ENCODE measurements around the gene PPP2R2D. TPM values are rescaled to one million over a fixed set of nuclear protein-coding genes. Genes with fewer than 3 reads are reported as not detected.

PPP2R2D gene
- total RNA-seq, 1 experiment from 2014 or later: 41.0 TPM

GRCh38 chr10:131944976-131945695, 44.3 kb downstream of the PPP2R2D start:
- no peak for TF ChIP-seq POLR2AphosphoS5 (IDR thresholded peaks at IDR 0.05; ENCODE audit: low read depth, low read length)
- TF ChIP-seq TCF7L2 (IDR thresholded peaks at IDR 0.05; ENCODE audit: low read depth, low read length): no peak
- POLR2A ChIA-PET: no interaction called here
- no peak for DNase-seq (ENCODE audit: low read depth, low spot score)
- Histone ChIP-seq H3K36me3 (ENCODE audit: control insufficient read depth, insufficient read depth, low read length) (peaks cover 28% of the 10 kb centered on the region), H3K27ac (ENCODE audit: low read length) (no peak overlapping the region), H3K27me3 (ENCODE audit: control insufficient read depth, insufficient read depth, low read length) (no peaks in the 10 kb centered on the region), H3K4me3 (ENCODE audit: low read depth in 2 of 2, low read length in 2 of 2) (no peak overlapping the region), H3K4me1 (ENCODE audit: control insufficient read depth, insufficient read depth, low read length) (peaks cover 19% of the 10 kb centered on the region), H3K9me3 (ENCODE audit: control insufficient read depth, insufficient read depth, low read depth, low read length) (no peaks in the 10 kb centered on the region)
- in situ Hi-C loops (cut with HindIII; ENCODE audit: low pct_unique_long_range_greater_than_20kb, low sequenced_read_pairs) (no loop called here), intact Hi-C loops (cut with micrococcal nuclease; ENCODE audit: unreplicated experiment) (no loop called here)
- no peak for ATAC-seq
- no TSS peak for BruUV-seq (replicated peaks)
- CTCF ChIA-PET: interaction anchor here (0.8 to 1.4 kb wide), 2 partner anchors 58 to 59 kb away, joined by 3 to 5 read pairs; no protein-coding TSS in a partner anchor

GRCh38 chr10:131946321-131946751, 45.5 kb downstream of the PPP2R2D start:
- ChIA-PET CTCF (interaction anchor here (0.7 kb wide), 1 partner anchor 425 kb away, joined by 6 read pairs; no protein-coding TSS in a partner anchor), POLR2A (no interaction called here)
- H3K4me3 ChIP-seq (ENCODE audit: low read depth in 2 of 2, low read length in 2 of 2): no peak overlapping the region
- H3K27ac ChIP-seq (ENCODE audit: low read length): no peak overlapping the region
- no peaks in the 10 kb centered on the region for H3K27me3 ChIP-seq (ENCODE audit: control insufficient read depth, insufficient read depth, low read length)
- peaks cover 19% of the 10 kb centered on the region for H3K4me1 ChIP-seq (ENCODE audit: control insufficient read depth, insufficient read depth, low read length)
- in situ Hi-C loops (cut with HindIII; ENCODE audit: low pct_unique_long_range_greater_than_20kb, low sequenced_read_pairs) (no loop called here), intact Hi-C loops (cut with micrococcal nuclease; ENCODE audit: unreplicated experiment) (no loop called here)
- DNase-seq (ENCODE audit: low read depth, low spot score): peak; percentile 62
- peaks cover 24% of the 10 kb centered on the region for H3K36me3 ChIP-seq (ENCODE audit: control insufficient read depth, insufficient read depth, low read length)
- no peaks in the 10 kb centered on the region for H3K9me3 ChIP-seq (ENCODE audit: control insufficient read depth, insufficient read depth, low read depth, low read length)
- ATAC-seq: peak; percentile 28; the same call in 1 of the 2 replicates
- no peak for TF ChIP-seq POLR2AphosphoS5 (IDR thresholded peaks at IDR 0.05; ENCODE audit: low read depth, low read length)
- TF ChIP-seq REST (IDR thresholded peaks at IDR 0.05; ENCODE audit: insufficient read depth in 1 of 2, low read depth in 2 of 2, low read length in 1 of 2): no peak
- no peak for TF ChIP-seq TCF7L2 (IDR thresholded peaks at IDR 0.05; ENCODE audit: low read depth, low read length)
- no peak for TF ChIP-seq SIN3A (IDR thresholded peaks at IDR 0.05; ENCODE audit: borderline replicate concordance, insufficient read depth, low read depth, low read length)
- TF ChIP-seq, protein P1, sequence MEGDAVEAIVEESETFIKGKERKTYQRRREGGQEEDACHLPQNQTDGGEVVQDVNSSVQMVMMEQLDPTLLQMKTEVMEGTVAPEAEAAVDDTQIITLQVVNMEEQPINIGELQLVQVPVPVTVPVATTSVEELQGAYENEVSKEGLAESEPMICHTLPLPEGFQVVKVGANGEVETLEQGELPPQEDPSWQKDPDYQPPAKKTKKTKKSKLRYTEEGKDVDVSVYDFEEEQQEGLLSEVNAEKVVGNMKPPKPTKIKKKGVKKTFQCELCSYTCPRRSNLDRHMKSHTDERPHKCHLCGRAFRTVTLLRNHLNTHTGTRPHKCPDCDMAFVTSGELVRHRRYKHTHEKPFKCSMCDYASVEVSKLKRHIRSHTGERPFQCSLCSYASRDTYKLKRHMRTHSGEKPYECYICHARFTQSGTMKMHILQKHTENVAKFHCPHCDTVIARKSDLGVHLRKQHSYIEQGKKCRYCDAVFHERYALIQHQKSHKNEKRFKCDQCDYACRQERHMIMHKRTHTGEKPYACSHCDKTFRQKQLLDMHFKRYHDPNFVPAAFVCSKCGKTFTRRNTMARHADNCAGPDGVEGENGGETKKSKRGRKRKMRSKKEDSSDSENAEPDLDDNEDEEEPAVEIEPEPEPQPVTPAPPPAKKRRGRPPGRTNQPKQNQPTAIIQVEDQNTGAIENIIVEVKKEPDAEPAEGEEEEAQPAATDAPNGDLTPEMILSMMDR (IDR thresholded peaks at IDR 0.05): no peak
- BruUV-seq (replicated peaks): no TSS peak

DNA sequence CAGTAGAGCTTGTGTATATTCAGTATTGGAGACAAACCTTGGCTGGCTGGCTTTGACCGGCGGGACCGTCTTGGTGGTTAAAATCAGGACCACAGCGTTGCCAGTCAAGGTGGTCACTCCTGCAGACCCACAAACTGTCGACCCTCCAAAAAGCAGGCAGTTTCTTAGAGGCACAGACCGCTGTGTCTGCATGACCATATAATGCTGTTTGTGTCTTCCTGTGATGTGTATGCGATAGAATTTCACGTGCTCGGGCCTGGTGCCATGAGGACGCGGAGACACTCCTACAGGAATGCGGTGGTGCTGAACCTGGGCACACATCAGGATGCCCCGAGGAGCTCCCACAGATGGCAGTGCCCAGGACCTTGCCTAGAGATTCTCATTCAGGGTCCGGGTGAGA, 46.1 kb downstream of the PPP2R2D start:
- POLR2A ChIA-PET: no interaction called here
- in situ Hi-C loops (cut with HindIII; ENCODE audit: low pct_unique_long_range_greater_than_20kb, low sequenced_read_pairs) (no loop called here), intact Hi-C loops (cut with micrococcal nuclease; ENCODE audit: unreplicated experiment) (no loop called here)
- no peak overlapping the region for H3K4me3 ChIP-seq (ENCODE audit: low read depth in 2 of 2, low read length in 2 of 2)
- DNase-seq (ENCODE audit: low read depth, low spot score) (no peak), ATAC-seq (no peak)
- H3K4me1 ChIP-seq (ENCODE audit: control insufficient read depth, insufficient read depth, low read length): peaks cover 19% of the 10 kb centered on the region
- H3K9me3 ChIP-seq (ENCODE audit: control insufficient read depth, insufficient read depth, low read depth, low read length): no peaks in the 10 kb centered on the region
- CTCF ChIA-PET: no interaction called here
- no peak overlapping the region for H3K27ac ChIP-seq (ENCODE audit: low read length)
- peaks cover 24% of the 10 kb centered on the region for H3K36me3 ChIP-seq (ENCODE audit: control insufficient read depth, insufficient read depth, low read length)
- TF ChIP-seq REST (IDR thresholded peaks at IDR 0.05; ENCODE audit: insufficient read depth in 1 of 2, low read depth in 2 of 2, low read length in 1 of 2) (no peak), POLR2AphosphoS5 (IDR thresholded peaks at IDR 0.05; ENCODE audit: low read depth, low read length) (no peak)
- TF ChIP-seq, protein P1 (IDR thresholded peaks at IDR 0.05): no peak
- BruUV-seq (replicated peaks): no TSS peak
- no peaks in the 10 kb centered on the region for H3K27me3 ChIP-seq (ENCODE audit: control insufficient read depth, insufficient read depth, low read length)
